Naive thymus-derived CD4-positive, alpha-beta T cell (primary cell): ENCODE data around the gene SPART. TPM values are rescaled to one million over a fixed set of nuclear protein-coding genes. Genes with fewer than 3 reads are reported as not detected.

Experiments
- ATAC-seq: fragments of 150-1000 bp; cut with Tn5 transposase; 2 replicates; pipeline ENCODE4 v1.10.0; 2021; ENCODE audit warnings: mild to moderate bottlenecking, moderate library complexity
- CTCF ChIA-PET: fragments of 350-600 bp; sonication (Branson Sonifier 250); formaldehyde crosslinking; loops from one replicate; lab custom pipeline; 2021; ENCODE audit warnings: antibody characterized with exemption; lab: Charles Lee
- POLR2A ChIA-PET: fragments of 350-600 bp; sonication (Branson Sonifier 250); formaldehyde crosslinking; loops from one replicate; lab custom pipeline; 2021; ENCODE audit warnings: antibody characterized with exemption, inconsistent platforms; lab: Charles Lee
- DNase-seq, 9 donors: peaks; one replicate each; pipeline versions ENCODE4 v3.0.0 to v3.0.0-alpha.2; 2020 to 2022; ENCODE audit warnings: mixed read lengths in 1 of 9
- H3K27ac ChIP-seq: one replicate; pipeline ENCODE4 v1.7.0; 2013; ENCODE audit warnings: mild to moderate bottlenecking, low read depth, low read length, moderate library complexity
- H3K27me3 ChIP-seq, 2 donors: one replicate each; pipeline ENCODE4 v1.7.0; 2013; ENCODE audit warnings: low read length in 2 of 2, mild to moderate bottlenecking in 2 of 2, moderate library complexity in 2 of 2; ENCODE audit not compliant: control insufficient read depth in 2 of 2, insufficient read depth in 2 of 2
- H3K36me3 ChIP-seq, 3 experiments: 1 replicate in 2 of 3; 2 replicates in 1 of 3; pipeline ENCODE4 v1.7.0; 2013; ENCODE audit warnings: low read length in 3 of 3, mild to moderate bottlenecking in 3 of 3, moderate library complexity in 1 of 3; ENCODE audit not compliant: insufficient read depth in 3 of 3, control insufficient read depth in 2 of 3
- H3K4me1 ChIP-seq, 2 donors: one replicate each; pipeline ENCODE4 v1.7.0; 2013; ENCODE audit warnings: low read length in 2 of 2, mild to moderate bottlenecking in 2 of 2, moderate library complexity in 1 of 2; ENCODE audit not compliant: control insufficient read depth in 2 of 2, insufficient read depth in 2 of 2
- H3K4me3 ChIP-seq: 2 replicates; pipeline ENCODE4 v1.7.0; 2013; ENCODE audit warnings: mild to moderate bottlenecking, low read length
- H3K9me3 ChIP-seq, 3 experiments: 1 replicate in 2 of 3; 2 replicates in 1 of 3; pipeline ENCODE4 v1.7.0; 2013; ENCODE audit warnings: low read length in 3 of 3; ENCODE audit not compliant: control insufficient read depth in 2 of 3
- H3K27ac Mint-ChIP-seq, 9 donors: one replicate each; pipeline ENCODE4 v1.8.0; 2020 to 2022; ENCODE audit warnings: mixed read lengths in 9 of 9, mild to moderate bottlenecking in 8 of 9, moderate library complexity in 5 of 9, inconsistent platforms in 2 of 9
- H3K27me3 Mint-ChIP-seq, 5 donors: one replicate each; pipeline ENCODE4 v1.8.0; 2021 to 2022; ENCODE audit warnings: mixed read lengths in 5 of 5, mild to moderate bottlenecking in 1 of 5
- H3K36me3 Mint-ChIP-seq, 5 donors: one replicate each; pipeline ENCODE4 v1.8.0; 2020 to 2022; ENCODE audit warnings: mixed read lengths in 5 of 5, mild to moderate bottlenecking in 3 of 5, inconsistent platforms in 1 of 5
- H3K4me1 Mint-ChIP-seq, 7 donors: one replicate each; pipeline ENCODE4 v1.8.0; 2020 to 2022; ENCODE audit warnings: mixed read lengths in 7 of 7, mild to moderate bottlenecking in 3 of 7, inconsistent platforms in 1 of 7
- H3K4me3 Mint-ChIP-seq, 10 donors: one replicate each; pipeline ENCODE4 v1.8.0; 2020 to 2022; ENCODE audit warnings: mild to moderate bottlenecking in 10 of 10, mixed read lengths in 10 of 10, moderate library complexity in 6 of 10, inconsistent platforms in 2 of 10
- H3K9me3 Mint-ChIP-seq, 11 donors: one replicate each; pipeline ENCODE4 v1.8.0; 2020 to 2022; ENCODE audit warnings: mixed read lengths in 11 of 11, mild to moderate bottlenecking in 4 of 11, inconsistent platforms in 1 of 11, moderate library complexity in 1 of 11
- intact Hi-C, 2 donors: fragments of 100-400 bp; cut with micrococcal nuclease; formaldehyde crosslinking; loops; one replicate each; pipeline ENCODE4 v1.15.1; 2023
- polyA plus RNA-seq, 2 donors: library from polyadenylated mRNA; unstranded; fragments of 300-500 nt; fragmentation: Illumina TruSeq; gene quantifications; one replicate each; pipeline ENCODE4 v1.2.3, GENCODE V29; 2021
- total RNA-seq, 6 experiments: library from RNA in 5 of 6; stranded (reverse) in 5 of 6; gene quantifications; 1 replicate in 5 of 6; 2 replicates in 1 of 6; pipeline ENCODE4 v1.2.3 and lab custom pipeline; 2021 to 2026

Gene SPART
- total and polyA plus RNA-seq, 7 experiments from 2014 or later, result 24.8 to 67.5 (median 39.6) TPM

- Histone ChIP-seq H3K4me3 (no peak overlapping the region), H3K9me3 (no peaks in the 10 kb centered on the region), H3K36me3 (no peaks in the 10 kb centered on the region), H3K27ac (no peak overlapping the region), H3K27me3 (no peaks in the 10 kb centered on the region), H3K4me1 (no peaks in the 10 kb centered on the region)
- ChIA-PET CTCF (interaction anchor here (0.7 kb wide), 1 partner anchor 54 kb away, joined by 3 read pairs; no protein-coding TSS in a partner anchor), POLR2A (no interaction called here)
- intact Hi-C loops, result no loop called here
- no peaks in the 10 kb centered on the region for H3K9me3 Mint-ChIP-seq
- H3K4me1 Mint-ChIP-seq, result no peaks in the 10 kb centered on the region
- H3K4me3 Mint-ChIP-seq, result no peak overlapping the region
- H3K36me3 Mint-ChIP-seq, result no peaks in the 10 kb centered on the region
- peaks cover 6 to 24% (median 10%) of the 10 kb centered on the region in 5 donors for H3K27me3 Mint-ChIP-seq
- no peak for DNase-seq
- no peak overlapping the region for H3K27ac Mint-ChIP-seq
- no peak for ATAC-seq
Measured at GRCh38 chr13:36362251-36362650, 16.1 kb upstream of the SPART start.

- CTCF ChIA-PET, result no interaction called here
- H3K4me1 ChIP-seq, result no peaks in the 10 kb centered on the region
- H3K27me3 ChIP-seq, result no peaks in the 10 kb centered on the region
- H3K27me3 Mint-ChIP-seq, result peaks cover 7 to 28% (median 10%) of the 10 kb centered on the region in 5 donors
- H3K36me3 Mint-ChIP-seq, result no peaks in the 10 kb centered on the region
- no peaks in the 10 kb centered on the region for H3K4me1 Mint-ChIP-seq
- intact Hi-C loops, result no loop called here
- POLR2A ChIA-PET, result no interaction called here
- ATAC-seq (no peak), DNase-seq (no peak)
- no peaks in the 10 kb centered on the region for H3K9me3 ChIP-seq
- no peak overlapping the region for H3K27ac Mint-ChIP-seq
- no peak overlapping the region for H3K27ac ChIP-seq
- H3K4me3 Mint-ChIP-seq, result no peak overlapping the region
- no peaks in the 10 kb centered on the region for H3K9me3 Mint-ChIP-seq
- H3K4me3 ChIP-seq, result no peak overlapping the region
- H3K36me3 ChIP-seq, result no peaks in the 10 kb centered on the region
Measured at GRCh38 chr13:36360903-36361302, 14.7 kb upstream of the SPART start.

DNA sequence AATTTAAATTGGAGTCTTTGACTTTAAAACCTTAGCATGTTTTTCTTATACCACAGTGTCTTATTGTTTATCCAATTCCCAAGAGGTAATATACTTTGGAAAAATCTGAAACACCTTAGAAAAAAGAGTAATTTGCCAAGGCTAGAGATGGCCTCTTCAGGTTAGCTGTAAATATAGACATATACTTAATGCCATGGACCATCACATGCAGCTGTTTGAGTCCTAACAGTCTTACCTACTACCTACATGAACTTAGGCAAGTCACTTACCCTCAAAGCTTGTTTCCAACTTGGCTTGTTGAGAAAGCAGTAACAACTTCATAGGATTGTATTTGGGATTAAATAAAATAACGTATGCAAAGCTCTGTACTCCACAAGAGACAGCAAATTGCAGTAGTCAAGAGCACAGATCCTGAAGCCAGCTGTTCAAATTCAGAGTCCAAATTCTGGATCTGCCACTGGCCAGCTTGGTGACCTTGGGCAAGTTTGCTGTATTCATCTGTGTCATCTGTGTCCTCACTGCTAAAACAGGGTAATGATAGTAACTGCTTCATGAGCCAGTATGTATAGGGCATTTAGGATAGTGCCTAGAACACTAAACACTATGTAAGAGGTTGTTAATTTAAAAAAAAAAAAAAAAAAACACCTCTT, 13.2 kb upstream of the SPART start:
- Mint-ChIP-seq H3K27ac (no peak overlapping the region), H3K9me3 (no peaks in the 10 kb centered on the region), H3K4me3 (no peak overlapping the region), H3K27me3 (peaks cover 4 to 24% (median 10%) of the 10 kb centered on the region in 5 donors), H3K4me1 (peaks cover 0 to 8% (median 0%) of the 10 kb centered on the region in 7 donors), H3K36me3 (no peaks in the 10 kb centered on the region)
- Histone ChIP-seq H3K27ac (no peak overlapping the region), H3K4me3 (no peak overlapping the region), H3K4me1 (no peaks in the 10 kb centered on the region), H3K9me3 (no peaks in the 10 kb centered on the region), H3K27me3 (no peaks in the 10 kb centered on the region), H3K36me3 (no peaks in the 10 kb centered on the region)
- ChIA-PET POLR2A (interaction anchor here (0.7 kb wide), 1 partner anchor 30 kb away, joined by 3 read pairs; no protein-coding TSS in a partner anchor), CTCF (interaction anchor here (0.8 kb wide), 1 partner anchor 55 kb away, joined by 3 read pairs; no protein-coding TSS in a partner anchor)
- no peak for DNase-seq
- no peak for ATAC-seq
- intact Hi-C loops, result no loop called here

- ChIA-PET CTCF (no interaction called here), POLR2A (interaction anchor here (0.7 kb wide), 1 partner anchor 60 kb away, joined by 4 read pairs; no protein-coding TSS in a partner anchor)
- intact Hi-C loops, result no loop called here
- H3K9me3 ChIP-seq, result no peaks in the 10 kb centered on the region
- H3K4me3 Mint-ChIP-seq, result no peak overlapping the region
- peaks cover 0 to 8% (median 0%) of the 10 kb centered on the region in 7 donors for H3K4me1 Mint-ChIP-seq
- H3K27ac Mint-ChIP-seq, result no peak overlapping the region
- no peak for DNase-seq
- no peak overlapping the region for H3K4me3 ChIP-seq
- peaks cover 2 to 20% (median 8%) of the 10 kb centered on the region in 5 donors for H3K27me3 Mint-ChIP-seq
- no peaks in the 10 kb centered on the region for H3K9me3 Mint-ChIP-seq
- no peaks in the 10 kb centered on the region for H3K36me3 ChIP-seq
- ATAC-seq, result no peak
- no peak overlapping the region for H3K27ac ChIP-seq
- H3K4me1 ChIP-seq, result no peaks in the 10 kb centered on the region
- no peaks in the 10 kb centered on the region for H3K36me3 Mint-ChIP-seq
- no peaks in the 10 kb centered on the region for H3K27me3 ChIP-seq
Measured at GRCh38 chr13:36358175-36358718, 12.1 kb upstream of the SPART start.

GRCh38 chr13:36357692-36358091, 11.5 kb upstream of the SPART start:
- Histone ChIP-seq H3K9me3 (no peaks in the 10 kb centered on the region), H3K27me3 (no peaks in the 10 kb centered on the region), H3K4me1 (no peaks in the 10 kb centered on the region), H3K27ac (no peak overlapping the region), H3K4me3 (no peak overlapping the region), H3K36me3 (no peaks in the 10 kb centered on the region)
- Mint-ChIP-seq H3K27me3 (peaks cover 0 to 20% (median 8%) of the 10 kb centered on the region in 5 donors), H3K9me3 (no peaks in the 10 kb centered on the region), H3K4me1 (peaks cover 0 to 8% (median 0%) of the 10 kb centered on the region in 7 donors), H3K27ac (no peak overlapping the region), H3K36me3 (no peaks in the 10 kb centered on the region), H3K4me3 (no peak overlapping the region)
- DNase-seq (no peak), ATAC-seq (no peak)
- intact Hi-C loops, result no loop called here
- CTCF ChIA-PET, result no interaction called here
- POLR2A ChIA-PET, result interaction anchor here (0.7 kb wide), 1 partner anchor 61 kb away, joined by 4 read pairs; no protein-coding TSS in a partner anchor

DNA sequence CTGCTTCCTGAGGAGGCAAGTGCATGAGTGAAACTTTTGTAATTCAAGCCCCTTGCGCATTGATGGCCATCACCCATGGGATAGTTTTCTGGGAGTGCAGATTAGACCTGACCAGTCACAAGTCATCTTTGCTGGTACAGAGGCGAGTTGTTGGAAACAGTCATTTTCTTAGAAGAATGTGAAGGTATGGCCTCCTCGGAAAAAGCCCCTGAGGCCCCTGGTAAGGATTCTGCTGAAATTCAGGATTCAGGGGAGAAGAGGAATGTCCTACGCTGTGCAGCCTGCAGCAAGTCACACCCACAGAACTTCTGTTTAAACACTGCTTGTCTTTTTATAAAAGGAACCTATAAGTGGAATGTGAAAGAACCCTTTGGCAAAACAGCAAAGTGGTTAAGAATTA, 11.0 kb upstream of the SPART start:
- ATAC-seq (no peak), DNase-seq (no peak)
- no peaks in the 10 kb centered on the region for H3K36me3 ChIP-seq
- Mint-ChIP-seq H3K36me3 (no peaks in the 10 kb centered on the region), H3K9me3 (no peaks in the 10 kb centered on the region), H3K27me3 (peaks cover 0 to 20% (median 8%) of the 10 kb centered on the region in 5 donors), H3K4me3 (no peak overlapping the region), H3K4me1 (peaks cover 0 to 8% (median 0%) of the 10 kb centered on the region in 7 donors), H3K27ac (no peak overlapping the region)
- no peaks in the 10 kb centered on the region for H3K4me1 ChIP-seq
- CTCF ChIA-PET, result no interaction called here
- intact Hi-C loops, result no loop called here
- no peaks in the 10 kb centered on the region for H3K9me3 ChIP-seq
- H3K4me3 ChIP-seq, result no peak overlapping the region
- H3K27me3 ChIP-seq, result no peaks in the 10 kb centered on the region
- POLR2A ChIA-PET, result no interaction called here
- no peak overlapping the region for H3K27ac ChIP-seq
